Upper lobe of left lung (tissue), 6 donors: ENCODE data around the gene PRICKLE4. TPM values are rescaled to one million over a fixed set of nuclear protein-coding genes. Genes with fewer than 3 reads are reported as not detected.

Experiments
- ATAC-seq, 2 donors: fragments of 200-7000 bp; cut with Tn5 transposase; one replicate each; pipeline ENCODE4 v1.9.1; 2022; ENCODE audit warnings: mild to moderate bottlenecking in 2 of 2, moderate library complexity in 2 of 2; ENCODE audit not compliant: low FRiP score in 2 of 2
- DNase-seq, 2 donors: peaks; one replicate each; pipeline ENCODE4 v3.0.0-alpha.2; 2019 to 2020
- H3K27ac ChIP-seq, 4 donors: fragments of 200-600 bp; sonication (generic); one replicate each; pipeline ENCODE4 v1.5.1; 2016 to 2019
- H3K27me3 ChIP-seq, 4 donors: fragments of 200-600 bp; sonication (generic); one replicate each; pipeline ENCODE4 v1.5.1; 2017 to 2019
- H3K36me3 ChIP-seq, 4 donors: fragments of 200-600 bp; sonication (generic); one replicate each; pipeline ENCODE4 v1.5.1; 2016 to 2019
- H3K4me1 ChIP-seq, 4 donors: fragments of 200-600 bp; sonication (generic); one replicate each; pipeline ENCODE4 v1.5.1; 2018 to 2019
- H3K4me3 ChIP-seq, 4 donors: fragments of 200-600 bp; sonication (generic); one replicate each; pipeline ENCODE4 v1.5.1; 2017 to 2019; ENCODE audit warnings: mild to moderate bottlenecking in 2 of 4, moderate library complexity in 1 of 4
- H3K9me3 ChIP-seq, 4 donors: fragments of 200-600 bp; sonication (generic); one replicate each; pipeline ENCODE4 v1.5.1; 2018 to 2019
- EP300 ChIP-seq, 4 donors: sonication (generic); formaldehyde crosslinking; IDR thresholded peaks; one replicate each; pipeline ENCODE4 v1.5.1; 2017; ENCODE audit warnings: antibody characterized with exemption in 4 of 4, control low read depth in 2 of 4
- POLR2A ChIP-seq, 4 donors: fragments of 450-650 bp; IDR thresholded peaks; one replicate each; pipeline ENCODE4 v1.5.1; 2016 to 2017; ENCODE audit warnings: antibody characterized with exemption in 4 of 4, mild to moderate bottlenecking in 2 of 4
- POLR2AphosphoS5 ChIP-seq, 2 donors: sonication (generic); formaldehyde crosslinking; IDR thresholded peaks; one replicate each; pipeline ENCODE4 v1.5.1; 2017; ENCODE audit warnings: antibody characterized with exemption in 2 of 2
- WGBS, 2 donors: methylation state at CpG; one replicate each; pipeline ENCODE4 v1.1.5; 2017 to 2018; 5-methylcytosine and 5-hydroxymethylcytosine counted together
- total RNA-seq, 6 donors: library from RNA; depleted of rRNA in 4 of 6; stranded (reverse); fragments of >200 nt in 4 of 6; gene quantifications; one replicate each; pipeline versions ENCODE4 v1.1.0 to v1.2.1, GENCODE V29; 2016 to 2021
- TF ChIP-seq, protein P1 (sequence below), 6 experiments: fragments of 450-650 bp in 4 of 6; fragments of 200-600 bp in 2 of 6; sonication (generic) in 2 of 6; IDR thresholded peaks; one replicate each; pipeline ENCODE4 v1.5.1; 2016 to 2019; ENCODE audit warnings: antibody characterized with exemption in 6 of 6
- donor health status: DM: no; HTN: no; CAD: no; lungs with moderate emphysema.
- donor health status: DM: no; HTN: yes; CAD: no; lungs with severe emphysema.

PRICKLE4 gene
- total RNA-seq, 6 donors from 2014 or later = 9.3 to 133 (median 14.6) TPM

DNA sequence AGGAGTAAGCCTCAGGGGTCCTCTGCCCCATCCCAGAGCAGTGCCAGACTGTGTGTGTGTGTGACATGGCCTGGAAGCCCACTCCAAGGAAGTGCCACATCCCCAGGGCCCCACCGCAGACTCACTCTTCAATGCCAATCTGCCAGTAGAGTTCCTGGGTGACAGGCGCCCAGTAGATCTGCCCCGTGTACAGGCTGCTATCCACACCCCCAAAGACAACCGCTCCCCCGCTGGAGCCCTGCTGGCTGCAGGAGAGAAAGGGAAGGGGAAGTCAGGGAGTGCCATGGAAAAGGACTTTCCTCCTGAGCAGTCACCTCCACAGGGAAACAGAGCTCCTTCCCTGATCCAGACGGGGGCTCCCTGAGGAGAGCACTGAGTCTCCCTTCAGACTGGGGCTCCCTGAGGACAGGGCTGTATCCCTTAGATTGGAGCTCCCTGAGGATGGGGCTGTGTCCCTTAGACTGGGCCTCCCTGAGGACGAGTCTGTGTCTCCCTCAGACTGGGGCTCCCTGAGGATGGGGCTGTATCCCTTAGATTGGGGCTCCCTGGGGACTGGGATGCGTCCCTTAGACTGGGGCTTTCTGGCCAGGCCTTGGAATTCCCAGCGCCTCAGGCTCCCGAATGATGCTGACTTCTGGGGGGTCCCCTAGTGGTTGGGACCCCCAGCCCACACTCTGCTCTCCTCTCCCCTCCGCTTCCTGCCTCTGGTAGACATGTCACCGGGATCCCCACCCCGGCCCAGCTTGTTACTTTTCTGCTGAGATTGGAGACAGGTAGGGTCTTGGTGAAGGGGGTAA is 40.0 kb upstream of the PRICKLE4 start:
- WGBS, 2 donors = 91 to 92% methylated on average over 9 to 12 of the region's 13 CpGs
- ATAC-seq (no peak), DNase-seq (no peak)
- peak overlapping the region in 1 of 4 donors; percentile 49 for H3K27ac ChIP-seq
- no peaks in the 10 kb centered on the region for H3K36me3 ChIP-seq
- TF ChIP-seq EP300 (IDR thresholded peaks at IDR 0.05) (no peak), POLR2A (IDR thresholded peaks at IDR 0.05) (no peak), POLR2AphosphoS5 (IDR thresholded peaks at IDR 0.05) (no peak)
- TF ChIP-seq, protein P1, sequence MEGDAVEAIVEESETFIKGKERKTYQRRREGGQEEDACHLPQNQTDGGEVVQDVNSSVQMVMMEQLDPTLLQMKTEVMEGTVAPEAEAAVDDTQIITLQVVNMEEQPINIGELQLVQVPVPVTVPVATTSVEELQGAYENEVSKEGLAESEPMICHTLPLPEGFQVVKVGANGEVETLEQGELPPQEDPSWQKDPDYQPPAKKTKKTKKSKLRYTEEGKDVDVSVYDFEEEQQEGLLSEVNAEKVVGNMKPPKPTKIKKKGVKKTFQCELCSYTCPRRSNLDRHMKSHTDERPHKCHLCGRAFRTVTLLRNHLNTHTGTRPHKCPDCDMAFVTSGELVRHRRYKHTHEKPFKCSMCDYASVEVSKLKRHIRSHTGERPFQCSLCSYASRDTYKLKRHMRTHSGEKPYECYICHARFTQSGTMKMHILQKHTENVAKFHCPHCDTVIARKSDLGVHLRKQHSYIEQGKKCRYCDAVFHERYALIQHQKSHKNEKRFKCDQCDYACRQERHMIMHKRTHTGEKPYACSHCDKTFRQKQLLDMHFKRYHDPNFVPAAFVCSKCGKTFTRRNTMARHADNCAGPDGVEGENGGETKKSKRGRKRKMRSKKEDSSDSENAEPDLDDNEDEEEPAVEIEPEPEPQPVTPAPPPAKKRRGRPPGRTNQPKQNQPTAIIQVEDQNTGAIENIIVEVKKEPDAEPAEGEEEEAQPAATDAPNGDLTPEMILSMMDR (IDR thresholded peaks at IDR 0.05) = no peak
- no peak overlapping the region for H3K4me3 ChIP-seq
- H3K27me3 ChIP-seq = no peaks in the 10 kb centered on the region
- H3K4me1 ChIP-seq = peaks cover 6 to 25% (median 14%) of the 10 kb centered on the region in 4 donors
- H3K9me3 ChIP-seq = no peaks in the 10 kb centered on the region

DNA sequence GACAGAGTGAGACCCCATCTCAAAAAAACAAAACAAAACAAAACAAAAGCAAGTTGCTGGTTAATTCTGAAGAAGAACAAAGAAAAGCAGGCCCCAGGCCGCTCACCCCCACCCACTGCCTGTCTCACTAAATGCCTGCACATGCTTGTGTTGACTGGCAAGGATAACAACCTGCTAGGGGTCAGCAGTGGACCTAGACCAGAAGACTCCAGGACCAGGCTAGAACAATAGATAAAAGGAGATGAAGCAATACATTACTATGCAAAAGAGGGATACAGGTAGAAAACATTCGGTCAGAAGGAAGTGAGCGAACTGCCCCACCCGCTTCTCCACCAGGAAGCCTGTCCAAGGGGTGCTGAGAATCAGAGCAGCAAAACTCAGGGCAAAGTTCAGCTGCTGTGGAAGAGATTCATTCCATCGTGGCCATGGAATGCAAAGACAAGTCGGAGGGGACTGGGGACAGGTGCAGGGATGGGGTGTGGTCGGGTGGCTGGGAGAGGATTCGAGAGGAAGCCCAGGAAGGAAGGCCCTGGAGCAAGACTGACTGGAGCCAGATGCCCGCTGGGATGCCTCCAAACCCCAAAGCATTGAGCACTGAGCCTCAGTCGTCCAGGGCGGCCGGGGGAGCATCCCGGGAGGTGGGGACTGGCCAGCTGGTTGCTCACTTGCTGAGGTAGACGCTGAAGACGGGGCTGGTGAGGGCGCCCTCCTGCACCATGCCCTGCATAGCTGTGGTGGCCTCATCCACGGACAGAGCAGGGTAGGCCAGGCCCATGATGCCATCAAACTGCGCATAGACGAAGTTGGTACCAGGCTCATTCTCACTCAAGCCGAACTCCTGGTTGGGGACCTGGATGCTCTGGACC is 38.7 kb upstream of the PRICKLE4 start:
- peak in 1 of 2 donors; percentile 75 for DNase-seq
- no peaks in the 10 kb centered on the region for H3K9me3 ChIP-seq
- H3K27me3 ChIP-seq = no peaks in the 10 kb centered on the region
- TF ChIP-seq POLR2AphosphoS5 (IDR thresholded peaks at IDR 0.05) (no peak), EP300 (IDR thresholded peaks at IDR 0.05) (no peak)
- TF ChIP-seq, protein P1 (IDR thresholded peaks at IDR 0.05) = no peak
- H3K36me3 ChIP-seq = no peaks in the 10 kb centered on the region
- WGBS, 2 donors = 80 to 83% methylated on average over 18 to 20 of the region's 20 CpGs
- no peak for ATAC-seq
- H3K4me3 ChIP-seq = no peak overlapping the region
- peak overlapping the region in 1 of 4 donors; percentile 39 for H3K27ac ChIP-seq
- peaks cover 0 to 23% (median 7%) of the 10 kb centered on the region in 4 donors for H3K4me1 ChIP-seq

DNA sequence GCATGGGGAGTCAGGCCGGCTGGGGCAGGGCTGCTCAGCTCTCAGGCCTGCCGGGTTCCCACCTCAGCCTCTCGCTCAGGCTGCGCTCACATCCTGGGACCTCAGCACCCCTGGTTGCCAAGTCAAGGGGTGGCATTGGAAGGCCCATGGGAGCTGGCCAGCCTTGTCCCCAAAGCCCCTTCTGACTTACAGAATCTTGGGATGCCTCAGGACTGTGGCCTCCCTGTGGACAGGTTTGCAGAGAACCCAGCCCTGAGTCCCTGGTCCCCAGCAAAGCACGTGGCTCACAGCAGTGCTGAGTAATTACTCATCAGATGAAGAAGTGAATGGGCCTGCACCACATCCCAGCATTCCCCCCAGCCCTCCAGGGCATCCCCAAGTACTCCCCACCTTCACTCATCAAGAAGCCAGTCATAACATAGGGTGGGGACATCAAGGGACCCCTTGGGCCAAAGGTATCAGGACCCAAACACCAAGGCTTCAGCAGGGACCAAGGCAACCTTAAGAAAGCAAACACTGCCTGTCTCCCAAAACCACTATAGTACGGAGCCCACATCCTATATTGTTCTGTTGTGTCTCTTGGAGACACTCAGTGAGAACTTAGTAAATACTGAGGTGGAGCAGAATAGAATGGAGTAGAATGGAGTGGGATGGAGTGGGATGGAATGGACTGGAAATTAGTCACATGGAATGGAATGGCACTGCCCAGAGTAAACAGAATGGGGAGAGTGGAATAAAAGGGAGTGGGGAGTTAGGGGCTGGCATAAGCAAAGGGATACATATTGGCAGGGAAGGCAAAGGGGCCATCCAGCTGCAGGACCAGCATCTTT is 37.0 kb upstream of the PRICKLE4 start:
- ATAC-seq (no peak), DNase-seq (no peak)
- TF ChIP-seq POLR2A (IDR thresholded peaks at IDR 0.05) (no peak), POLR2AphosphoS5 (IDR thresholded peaks at IDR 0.05) (no peak), EP300 (IDR thresholded peaks at IDR 0.05) (no peak)
- TF ChIP-seq, protein P1 (IDR thresholded peaks at IDR 0.05) = no peak
- H3K4me3 ChIP-seq = peak overlapping the region in 2 of 4 donors; percentile 30 to 41
- H3K9me3 ChIP-seq = no peaks in the 10 kb centered on the region
- H3K4me1 ChIP-seq = peaks cover 0 to 36% (median 7%) of the 10 kb centered on the region in 4 donors
- 73 to 88% methylated on average over 4 to 6 of the region's 6 CpGs for WGBS, 2 donors
- H3K27ac ChIP-seq = peak overlapping the region in 2 of 4 donors; percentile 21 to 69
- H3K36me3 ChIP-seq = no peaks in the 10 kb centered on the region
- no peaks in the 10 kb centered on the region for H3K27me3 ChIP-seq

DNA sequence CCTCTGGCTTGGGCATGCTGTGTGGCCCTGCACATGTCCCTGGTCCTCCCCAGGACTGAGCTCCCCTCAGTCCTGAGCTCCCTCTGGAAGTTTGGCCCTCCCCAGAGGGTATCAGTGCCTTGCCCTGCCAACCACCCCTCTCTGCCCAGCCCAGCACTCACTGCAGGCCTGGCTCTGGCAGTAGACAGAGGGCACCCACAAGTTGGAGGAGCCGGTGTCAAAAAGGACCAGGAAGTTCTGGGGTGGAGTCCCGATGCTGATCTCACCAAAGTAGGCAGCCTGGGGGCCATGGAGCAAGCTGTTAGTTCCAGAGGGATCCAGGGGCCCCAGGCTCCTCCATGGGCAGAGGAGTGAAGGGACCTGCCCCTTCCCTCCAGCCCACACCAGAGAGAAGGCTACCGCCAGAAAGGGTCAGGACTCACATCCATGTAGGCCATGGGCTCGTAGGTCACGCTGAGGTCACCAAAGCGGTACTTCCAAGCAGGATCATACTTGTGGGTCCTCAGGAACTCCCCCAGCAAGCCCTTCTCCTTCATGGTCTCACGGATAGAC is 36.3 kb upstream of the PRICKLE4 start:
- TF ChIP-seq POLR2A (IDR thresholded peaks at IDR 0.05) = peak in 1 of 4 donors; percentile 8
- TF ChIP-seq, protein P1 (IDR thresholded peaks at IDR 0.05) = no peak
- Histone ChIP-seq H3K4me1 (peaks cover 0 to 42% (median 9%) of the 10 kb centered on the region in 4 donors), H3K36me3 (no peaks in the 10 kb centered on the region), H3K27ac (peak overlapping the region in 2 of 4 donors; percentile 21 to 69), H3K27me3 (no peaks in the 10 kb centered on the region), H3K4me3 (peak overlapping the region in 2 of 4 donors; percentile 30 to 41), H3K9me3 (no peaks in the 10 kb centered on the region)
- DNase-seq (no peak), ATAC-seq (no peak)
- WGBS, 2 donors = 68 to 75% methylated on average over 4 to 6 of the region's 7 CpGs
